IMR-90 (cell line): ENCODE results near the gene THSD7B. TPM values are rescaled to one million over a fixed set of nuclear protein-coding genes. Genes with fewer than 3 reads are reported as not detected.

Source experiments
- ATAC-seq: fragments of 200-7000 bp; cut with Tn5 transposase; 2 replicates; pipeline ENCODE4 v1.9.1; 2020; ENCODE audit warnings: low read depth, mild to moderate bottlenecking, moderate library complexity
- BruUV-seq: library from RNA; stranded (reverse); fragments of 400-500 nt; replicated peaks from 2 replicates; lab custom pipeline; 2021; lab: Mats Ljungman, UMichigan
- CTCF ChIA-PET: fragments of 300-600 bp; formaldehyde crosslinking; extraction: SDS; loops from one replicate; lab custom pipeline; 2021; ENCODE audit warnings: antibody characterized with exemption; lab: Yijun Ruan, JAX
- POLR2A ChIA-PET: fragments of 300-600 bp; sonication (Branson Sonifier 250); formaldehyde crosslinking; loops from one replicate; lab custom pipeline; 2022; ENCODE audit warnings: antibody characterized with exemption; ENCODE audit not compliant: unreplicated experiment; lab: Charles Lee
- DNase-seq: peaks from one replicate; pipeline ENCODE4 v3.0.0; 2013
- H2AFZ ChIP-seq: replicated peaks from 2 replicates; pipeline ENCODE3; 2013; ENCODE audit warnings: low read length, mild to moderate bottlenecking; ENCODE audit not compliant: poor library complexity
- H2AK5ac ChIP-seq: 2 replicates; pipeline ENCODE4 v1.6.1; 2013; ENCODE audit warnings: low read depth, low read length, inconsistent platforms
- H2AK9ac ChIP-seq: replicated peaks from 2 replicates; pipeline ENCODE3; 2013; ENCODE audit warnings: mild to moderate bottlenecking, low read depth, low read length, moderate library complexity; ENCODE audit not compliant: poor library complexity
- H2BK120ac ChIP-seq: 2 replicates; pipeline ENCODE4 v1.6.1; 2013; ENCODE audit warnings: low read depth, low read length, inconsistent platforms
- H2BK15ac ChIP-seq: 3 replicates; pipeline ENCODE4 v1.6.1; 2013; ENCODE audit warnings: low read depth, low read length, inconsistent platforms
- H2BK20ac ChIP-seq: 2 replicates; pipeline ENCODE4 v1.6.1; 2013; ENCODE audit warnings: low read depth, mild to moderate bottlenecking, inconsistent platforms, low read length, moderate library complexity
- H2BK5ac ChIP-seq: 2 replicates; pipeline ENCODE4 v1.6.1; 2013; ENCODE audit warnings: mild to moderate bottlenecking, low read depth, low read length, inconsistent platforms; ENCODE audit not compliant: poor library complexity, severe bottlenecking
- H3K14ac ChIP-seq: replicated peaks from 2 replicates; pipeline ENCODE4 v1.6.1; 2013; ENCODE audit warnings: low read depth, low read length, inconsistent platforms
- H3K18ac ChIP-seq: 2 replicates; pipeline ENCODE4 v1.6.1; 2013; ENCODE audit warnings: low read depth, low read length, control low read depth
- H3K23ac ChIP-seq: 2 replicates; pipeline ENCODE4 v1.6.1; 2013; ENCODE audit warnings: low read depth, low read length, inconsistent platforms
- H3K27ac ChIP-seq: 2 replicates; pipeline ENCODE4 v1.5.1; 2013; ENCODE audit warnings: mild to moderate bottlenecking, control low read depth, low read length; ENCODE audit not compliant: insufficient read depth
- H3K27me3 ChIP-seq: 2 replicates; pipeline ENCODE4 v1.6.1; 2013; ENCODE audit warnings: low read length; ENCODE audit not compliant: control insufficient read depth, insufficient read depth
- H3K36me3 ChIP-seq: 2 replicates; pipeline ENCODE4 v1.6.1; 2013; ENCODE audit warnings: low read length, mixed read lengths; ENCODE audit not compliant: control insufficient read depth, insufficient read depth
- H3K4ac ChIP-seq: 2 replicates; pipeline ENCODE4 v1.6.1; 2013; ENCODE audit warnings: low read depth, low read length, inconsistent platforms
- H3K4me1 ChIP-seq: 2 replicates; pipeline ENCODE4 v1.6.1; 2013; ENCODE audit warnings: low read length, mixed read lengths; ENCODE audit not compliant: control insufficient read depth, insufficient read depth
- H3K4me2 ChIP-seq: 2 replicates; pipeline ENCODE4 v1.6.1; 2013; ENCODE audit warnings: low read depth, mild to moderate bottlenecking, control low read depth, low read length, moderate library complexity
- H3K4me3 ChIP-seq: 2 replicates; pipeline ENCODE4 v1.5.1; 2013; ENCODE audit warnings: low read depth, mild to moderate bottlenecking, control low read depth, low read length, moderate library complexity; ENCODE audit not compliant: insufficient read depth
- H3K56ac ChIP-seq: 2 replicates; pipeline ENCODE4 v1.6.1; 2013; ENCODE audit warnings: low read length, inconsistent platforms; ENCODE audit not compliant: insufficient read depth; ENCODE audit errors: extremely low read depth
- H3K79me1 ChIP-seq, 2 experiments: 2 replicates each; pipeline ENCODE4 v1.6.1; 2013; ENCODE audit warnings: low read length in 2 of 2, inconsistent platforms in 1 of 2, low read depth in 1 of 2
- H3K9ac ChIP-seq: 2 replicates; pipeline ENCODE4 v1.6.1; 2013; ENCODE audit warnings: low read depth, low read length, control low read depth
- H3K9me1 ChIP-seq: 2 replicates; pipeline ENCODE4 v1.6.1; 2013; ENCODE audit warnings: low read length, inconsistent platforms; ENCODE audit not compliant: insufficient read depth
- H3K9me3 ChIP-seq: 2 replicates; pipeline ENCODE4 v1.6.1; 2013; ENCODE audit warnings: low read length; ENCODE audit not compliant: control insufficient read depth, insufficient read depth
- H4K20me1 ChIP-seq: 2 replicates; pipeline ENCODE4 v1.6.1; 2013; ENCODE audit warnings: low read length, inconsistent platforms; ENCODE audit not compliant: insufficient read depth
- H4K5ac ChIP-seq: 2 replicates; pipeline ENCODE4 v1.6.1; 2013; ENCODE audit warnings: mild to moderate bottlenecking, low read depth, low read length, control low read depth
- H4K8ac ChIP-seq, 2 experiments: 2 replicates each; pipeline ENCODE4 v1.6.1; 2013; ENCODE audit warnings: low read depth in 2 of 2, low read length in 2 of 2, control low read depth in 1 of 2, inconsistent platforms in 1 of 2
- H4K91ac ChIP-seq: 2 replicates; pipeline ENCODE4 v1.6.1; 2013; ENCODE audit warnings: low read depth, low read length, inconsistent platforms; ENCODE audit not compliant: insufficient read depth
- FOS ChIP-seq: fragments of 150-350 bp; IDR thresholded peaks from 2 replicates; pipeline ENCODE4 v1.6.1; 2016; ENCODE audit warnings: low read depth, low read length
- MAFK ChIP-seq: IDR thresholded peaks from 2 replicates; pipeline ENCODE4 v1.6.1; 2012; ENCODE audit warnings: low read depth, low read length, improper control_type of control experiment
- MAZ ChIP-seq: IDR thresholded peaks from 2 replicates; pipeline ENCODE4 v1.6.1; 2012; ENCODE audit warnings: low read depth, mild to moderate bottlenecking, low read length, improper control_type of control experiment, moderate library complexity, borderline replicate concordance
- POLR2A ChIP-seq: IDR thresholded peaks from 2 replicates; pipeline ENCODE4 v1.6.1; 2012; ENCODE audit warnings: mild to moderate bottlenecking, low read depth, low read length
- RAD21 ChIP-seq: IDR thresholded peaks from 2 replicates; pipeline ENCODE4 v1.6.1; 2012; ENCODE audit warnings: low read length, improper control_type of control experiment
- SMC3 ChIP-seq: fragments of 150-350 bp; IDR thresholded peaks from 2 replicates; pipeline ENCODE4 v1.6.1; 2016; ENCODE audit warnings: low read depth, mild to moderate bottlenecking, antibody characterized with exemption, low read length, moderate library complexity
- WGBS, 2 experiments: methylation state at CpG; one replicate each; pipeline versions ENCODE4 v1.1.5 to v1.1.7; 2013; ENCODE audit warnings: missing lambda C conversion rate in 2 of 2; ENCODE audit not compliant: insufficient read length in 1 of 2; ENCODE audit errors: extremely low coverage in 2 of 2; 5-methylcytosine and 5-hydroxymethylcytosine counted together
- dilution Hi-C: fragments of 300-500 bp; cut with HindIII; formaldehyde crosslinking; loops from one replicate; pipeline ENCODE4 v1.14.3; 2018; ENCODE audit warnings: low sequenced_read_pairs; ENCODE audit not compliant: unreplicated experiment
- in situ Hi-C: fragments of 300-500 bp; cut with MboI; formaldehyde crosslinking; loops from 3 replicates; pipeline ENCODE4 v1.14.3; 2019; ENCODE audit warnings: low sequenced_read_pairs, inconsistent platforms, mixed read lengths
- intact Hi-C: fragments of 100-400 bp; cut with micrococcal nuclease; formaldehyde crosslinking; loops from 2 replicates; pipeline ENCODE4 v1.10.0; 2022
- polyA plus RNA-seq, 3 experiments: library from polyadenylated mRNA; depleted of rRNA; stranded (reverse); fragments of >200 nt; gene quantifications; 2 replicates each; pipeline ENCODE4 v1.2.3, GENCODE V29; 2012; ENCODE audit warnings: low replicate concordance in 1 of 3
- total RNA-seq: library from RNA; depleted of rRNA; stranded (reverse); fragments of >200 nt; gene quantifications from 2 replicates; pipeline ENCODE4 v1.2.3, GENCODE V29; 2012

The THSD7B gene
- total and polyA plus RNA-seq, 2 of the 4 experiments (the other 2 are of a cell fraction) = not detected

- Histone ChIP-seq H3K9me1 (no peaks in the 10 kb centered on the region), H3K9ac (no peak overlapping the region), H3K4me1 (no peaks in the 10 kb centered on the region), H4K91ac (no peak overlapping the region), H3K4me2 (no peak overlapping the region), H4K5ac (no peak overlapping the region), H4K8ac (no peak overlapping the region), H2BK120ac (no peak overlapping the region), H3K23ac (no peak overlapping the region), H2BK15ac (no peak overlapping the region), H4K20me1 (no peaks in the 10 kb centered on the region), H3K79me1 (no peaks in the 10 kb centered on the region), H3K18ac (no peak overlapping the region), H3K27ac (no peak overlapping the region), H3K4ac (no peak overlapping the region), H3K27me3 (no peaks in the 10 kb centered on the region), H3K9me3 (peaks cover 6% of the 10 kb centered on the region; the same call in 1 of the 2 replicates), H3K4me3 (no peak overlapping the region), H2AFZ (no peak overlapping the region), H3K36me3 (no peaks in the 10 kb centered on the region), H2AK9ac (no peak overlapping the region), H3K14ac (no peak overlapping the region), H2BK20ac (no peak overlapping the region), H2AK5ac (no peak overlapping the region), H3K56ac (no peak overlapping the region), H2BK5ac (no peak overlapping the region)
- in situ Hi-C loops (no loop called here), dilution Hi-C loops (no loop called here), intact Hi-C loops (no loop called here)
- ChIA-PET POLR2A (no interaction called here), CTCF (no interaction called here)
- no TSS peak for BruUV-seq
- TF ChIP-seq POLR2A = no peak
- TF ChIP-seq SMC3 = no peak
- no peak for TF ChIP-seq MAZ
- TF ChIP-seq MAFK = no peak
- no peak for TF ChIP-seq RAD21
- no peak for TF ChIP-seq FOS
- no peak for ATAC-seq
- DNase-seq = no peak
- WGBS, 2 experiments = no CpG with 5 or more reads among the region's 2 CpGs
These were observed 1.7 kb downstream of the THSD7B start for GRCh38 chr2:136767030-136767429.
